HUES48 (cell line): ENCODE measurements around the gene KLF4.

Experiments
- H3K27ac ChIP-seq: one replicate; pipeline ENCODE4 v1.7.0; 2013; ENCODE audit warnings: low read depth, low read length, inconsistent platforms
- H3K27me3 ChIP-seq: 2 replicates; pipeline ENCODE4 v1.6.1; 2013; ENCODE audit warnings: mild to moderate bottlenecking, low read length; ENCODE audit not compliant: control insufficient read depth, insufficient read depth
- H3K36me3 ChIP-seq: 2 replicates; pipeline ENCODE4 v1.6.1; 2013; ENCODE audit warnings: low read length; ENCODE audit not compliant: control insufficient read depth, insufficient read depth
- H3K4me1 ChIP-seq: 2 replicates; pipeline ENCODE4 v1.6.1; 2013; ENCODE audit warnings: mild to moderate bottlenecking, low read length; ENCODE audit not compliant: control insufficient read depth, insufficient read depth
- H3K4me3 ChIP-seq: 2 replicates; pipeline ENCODE4 v1.5.1; 2013; ENCODE audit warnings: mild to moderate bottlenecking, low read depth, low read length
- H3K9ac ChIP-seq: 2 replicates; pipeline ENCODE4 v1.6.1; 2013; ENCODE audit warnings: mild to moderate bottlenecking, low read depth, low read length, moderate library complexity
- H3K9me3 ChIP-seq: 2 replicates; pipeline ENCODE4 v1.6.1; 2013; ENCODE audit warnings: low read length; ENCODE audit not compliant: control insufficient read depth, insufficient read depth

Gene KLF4

DNA sequence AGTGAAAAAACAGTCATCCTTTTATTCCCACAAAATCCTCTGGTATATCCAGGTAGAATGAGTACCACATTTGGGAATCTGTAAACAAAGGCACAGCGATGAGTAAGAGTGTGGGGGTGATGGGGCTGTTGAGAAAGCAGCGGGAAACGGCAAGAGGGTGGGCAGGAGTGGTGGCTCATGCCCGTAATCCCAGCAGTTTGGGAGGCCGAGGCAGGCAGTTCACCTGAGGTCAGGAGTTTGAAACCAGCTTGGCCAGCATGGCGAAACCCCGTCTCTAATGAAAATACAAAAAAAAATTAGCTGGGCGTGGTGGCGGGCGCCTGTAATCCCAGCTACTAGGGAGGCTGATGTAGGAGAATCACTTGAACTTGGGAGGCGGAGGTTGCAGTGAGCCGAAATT is 43.1 kb downstream of the KLF4 start:
- H3K36me3 ChIP-seq, result no peaks in the 10 kb centered on the region
- no peaks in the 10 kb centered on the region for H3K4me1 ChIP-seq
- H3K27me3 ChIP-seq, result no peaks in the 10 kb centered on the region
- H3K4me3 ChIP-seq, result no peak overlapping the region
- no peak overlapping the region for H3K9ac ChIP-seq
- no peaks in the 10 kb centered on the region for H3K9me3 ChIP-seq
- H3K27ac ChIP-seq, result no peak overlapping the region

DNA sequence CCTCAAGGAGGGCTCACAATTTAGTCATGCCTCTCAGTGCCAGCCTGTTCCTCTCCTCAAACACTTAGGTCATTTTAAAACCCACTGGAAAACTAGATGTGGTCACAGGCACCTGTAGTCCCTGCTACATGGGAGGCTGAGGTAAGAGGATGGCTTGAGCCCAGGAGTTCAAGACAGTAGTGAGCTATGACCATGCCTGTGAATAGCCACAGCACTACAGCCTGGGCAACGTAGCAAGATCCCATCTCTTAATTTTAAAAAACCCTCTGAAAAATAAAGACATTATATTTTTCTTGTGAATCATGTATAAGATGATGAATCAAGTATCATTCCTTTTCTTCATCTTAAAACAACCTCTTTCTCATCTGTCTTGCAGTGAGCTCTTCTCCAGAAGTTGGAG is 45.8 kb downstream of the KLF4 start:
- no peak overlapping the region for H3K4me3 ChIP-seq
- no peaks in the 10 kb centered on the region for H3K36me3 ChIP-seq
- no peaks in the 10 kb centered on the region for H3K27me3 ChIP-seq
- H3K9ac ChIP-seq, result no peak overlapping the region
- no peaks in the 10 kb centered on the region for H3K9me3 ChIP-seq
- H3K4me1 ChIP-seq, result peaks cover 8% of the 10 kb centered on the region; the same call in 1 of the 2 replicates
- H3K27ac ChIP-seq, result no peak overlapping the region

DNA sequence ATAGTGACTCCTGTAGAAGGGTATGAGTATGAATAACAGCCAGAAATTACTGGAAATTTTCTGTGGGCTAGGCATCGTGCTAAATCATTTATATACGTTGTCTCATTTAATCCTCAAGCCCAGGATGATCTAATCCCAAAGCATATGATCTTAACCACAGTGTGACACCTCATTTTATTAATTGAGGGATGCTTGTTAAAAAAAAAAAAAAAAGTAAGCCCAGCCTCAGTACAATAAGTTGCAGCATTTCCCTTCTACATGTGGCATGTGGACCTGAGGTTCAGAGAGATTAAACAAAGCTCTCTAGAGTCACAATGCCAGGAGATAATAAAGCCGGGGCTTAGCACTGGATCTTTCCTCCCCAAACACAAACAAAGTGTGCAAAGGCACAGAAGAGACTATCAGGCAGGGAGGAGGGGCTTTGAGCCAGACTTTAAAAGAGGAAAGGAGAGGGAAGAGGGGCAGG is 49.5 kb downstream of the KLF4 start:
- H3K27ac ChIP-seq, result no peak overlapping the region
- no peaks in the 10 kb centered on the region for H3K36me3 ChIP-seq
- H3K4me3 ChIP-seq, result no peak overlapping the region
- H3K27me3 ChIP-seq, result no peaks in the 10 kb centered on the region
- H3K4me1 ChIP-seq, result peaks cover 15% of the 10 kb centered on the region
- H3K9me3 ChIP-seq, result no peaks in the 10 kb centered on the region
- no peak overlapping the region for H3K9ac ChIP-seq

DNA sequence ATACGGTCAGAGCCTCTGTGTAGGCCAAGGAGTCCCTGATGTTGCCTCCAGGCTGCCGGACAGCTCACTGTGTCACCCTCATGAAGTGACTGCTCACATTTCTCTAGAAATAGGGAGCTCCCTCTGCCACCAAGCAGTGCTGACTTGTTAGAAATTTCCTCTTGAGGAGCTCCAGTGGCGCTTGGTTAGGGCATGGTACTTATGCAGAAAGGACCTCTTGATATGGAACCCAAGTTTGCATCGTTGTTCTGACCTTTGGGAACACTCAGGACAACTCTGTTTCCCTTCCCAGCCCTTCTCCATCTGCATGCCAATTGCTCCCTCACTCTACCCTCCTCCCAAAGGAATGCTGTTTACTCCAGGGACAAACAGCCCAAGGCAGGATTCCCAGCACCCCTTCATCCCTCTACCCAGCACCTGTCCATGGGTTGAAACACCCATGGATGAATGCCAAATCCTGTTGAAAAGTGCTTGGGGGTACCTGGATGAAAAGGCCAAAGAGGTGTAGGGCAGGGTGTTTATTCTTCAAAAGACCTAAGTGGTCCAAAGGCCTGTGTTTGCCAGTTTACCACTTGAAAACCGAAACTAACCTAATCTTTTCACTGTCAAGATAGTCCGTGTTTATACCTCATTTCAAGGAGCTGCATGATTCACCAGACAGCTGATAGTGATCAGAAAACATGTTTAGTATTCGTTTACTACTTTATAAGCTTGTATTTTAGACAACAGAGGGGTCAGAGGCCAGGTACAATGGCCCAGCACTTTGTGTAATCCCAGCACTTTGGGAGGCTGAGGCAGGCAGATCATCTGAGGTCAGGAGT is 51.1 kb downstream of the KLF4 start:
- Histone ChIP-seq H3K4me1 (peaks cover 15% of the 10 kb centered on the region), H3K27ac (peak overlapping the region; percentile 90), H3K9me3 (no peaks in the 10 kb centered on the region), H3K4me3 (peak overlapping the region; percentile 2; the same call in 1 of the 2 replicates), H3K27me3 (no peaks in the 10 kb centered on the region), H3K9ac (no peak overlapping the region), H3K36me3 (no peaks in the 10 kb centered on the region)

DNA sequence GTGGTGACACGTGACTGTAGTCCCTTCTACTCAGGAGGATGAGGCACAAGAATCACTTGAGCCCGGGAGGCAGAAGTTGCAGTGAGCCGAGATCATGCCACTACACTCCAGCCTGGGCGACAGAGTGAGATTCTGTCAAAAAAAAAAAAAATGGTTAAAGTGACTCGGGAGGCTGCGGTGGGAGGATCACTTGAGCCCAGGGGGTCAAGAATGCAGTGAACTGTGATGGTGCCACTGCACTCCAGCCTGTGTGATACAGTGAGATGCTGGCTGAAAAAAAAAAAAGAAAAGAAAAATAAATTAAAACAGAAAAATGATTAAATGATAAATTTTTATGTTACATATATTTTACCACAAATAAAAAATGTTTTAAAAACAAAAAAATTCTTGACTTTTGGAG is 51.9 kb downstream of the KLF4 start:
- Histone ChIP-seq H3K4me1 (peaks cover 15% of the 10 kb centered on the region), H3K4me3 (no peak overlapping the region), H3K9ac (no peak overlapping the region), H3K27me3 (no peaks in the 10 kb centered on the region), H3K9me3 (no peaks in the 10 kb centered on the region), H3K27ac (peak overlapping the region; percentile 90), H3K36me3 (no peaks in the 10 kb centered on the region)

DNA sequence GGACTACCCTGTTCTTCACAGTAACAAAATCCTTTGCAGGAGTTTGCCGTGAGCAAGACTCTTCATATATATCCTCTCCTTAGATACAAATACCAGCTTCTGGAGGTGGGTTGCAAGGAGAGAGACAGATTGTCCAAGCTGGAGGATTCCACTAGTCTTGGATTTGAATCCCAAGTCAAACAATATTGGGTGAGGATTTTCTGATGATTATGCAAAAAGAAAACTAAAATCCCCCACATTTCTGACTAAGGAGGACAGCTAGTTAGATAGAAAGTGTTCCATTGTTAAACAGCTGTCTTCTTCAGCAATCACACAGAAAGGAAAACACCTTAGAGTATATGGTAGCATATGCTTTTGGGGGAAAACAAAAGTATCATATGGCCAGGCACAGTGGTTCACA is 54.2 kb downstream of the KLF4 start:
- no peaks in the 10 kb centered on the region for H3K27me3 ChIP-seq
- peaks cover 14% of the 10 kb centered on the region for H3K4me1 ChIP-seq
- no peaks in the 10 kb centered on the region for H3K9me3 ChIP-seq
- H3K9ac ChIP-seq, result no peak overlapping the region
- no peak overlapping the region for H3K4me3 ChIP-seq
- no peaks in the 10 kb centered on the region for H3K36me3 ChIP-seq
- H3K27ac ChIP-seq, result no peak overlapping the region
